ENCODE results near the gene PDE7B.

Gene PDE7B

GRCh38 chr6:136024711-136025110 is 173.2 kb downstream of the PDE7B start:
- no peak for DNase-seq (ENCODE audit: low read depth, low spot score)

DNA sequence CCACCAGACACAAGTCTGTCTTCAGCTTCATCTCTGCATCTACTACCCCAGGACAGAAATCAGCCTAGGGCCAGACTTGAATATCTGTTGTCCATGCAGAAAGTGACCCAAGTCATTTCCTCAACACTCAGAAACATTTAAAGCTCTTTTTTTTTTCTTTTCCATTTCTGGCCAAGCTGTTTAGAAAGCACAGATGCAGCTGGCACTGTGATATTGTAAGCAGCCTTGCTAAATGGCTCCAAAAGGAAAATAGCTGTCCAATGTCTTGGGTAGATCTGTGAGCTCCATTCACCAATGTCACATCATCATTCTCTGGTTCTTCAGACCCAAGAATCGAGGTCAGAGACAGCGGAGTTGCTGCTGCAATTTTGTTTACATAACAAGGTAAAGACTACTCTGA is 174.2 kb downstream of the PDE7B start:
- DNase-seq (ENCODE audit: low read depth, low spot score), result no peak

- DNase-seq (ENCODE audit: low read depth, low spot score), result no peak
Observed at GRCh38 chr6:136030131-136030530, 178.6 kb downstream of the PDE7B start.

GRCh38 chr6:136031982-136032381 is 180.5 kb downstream of the PDE7B start:
- no peak for DNase-seq (ENCODE audit: low read depth, low spot score)

DNA sequence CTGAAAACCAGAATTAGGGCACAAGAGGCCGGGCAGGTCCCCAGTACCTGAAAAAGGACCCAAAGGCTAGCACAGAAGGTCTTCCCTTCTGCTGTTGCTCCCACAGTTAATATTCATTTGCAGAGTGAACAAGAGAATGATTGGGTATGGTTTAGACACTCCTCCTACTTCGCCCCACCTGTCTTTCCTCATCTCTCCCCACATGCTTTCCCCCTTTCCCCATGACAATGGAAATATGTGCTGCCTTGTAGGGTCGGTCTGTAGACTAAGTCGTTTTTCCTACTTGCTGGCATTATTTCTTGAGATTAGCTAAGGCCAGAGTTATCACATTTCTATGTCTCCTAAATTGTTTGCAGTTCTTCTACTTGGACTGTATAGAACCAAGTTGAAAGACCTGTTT is 181.9 kb downstream of the PDE7B start:
- no peak for DNase-seq (ENCODE audit: low read depth, low spot score)

GRCh38 chr6:136034422-136034821 is 182.9 kb downstream of the PDE7B start:
- DNase-seq (ENCODE audit: low read depth, low spot score), result no peak

- DNase-seq (ENCODE audit: low read depth, low spot score), result no peak
Observed at GRCh38 chr6:136035378-136036070, 184.0 kb downstream of the PDE7B start.

DNA sequence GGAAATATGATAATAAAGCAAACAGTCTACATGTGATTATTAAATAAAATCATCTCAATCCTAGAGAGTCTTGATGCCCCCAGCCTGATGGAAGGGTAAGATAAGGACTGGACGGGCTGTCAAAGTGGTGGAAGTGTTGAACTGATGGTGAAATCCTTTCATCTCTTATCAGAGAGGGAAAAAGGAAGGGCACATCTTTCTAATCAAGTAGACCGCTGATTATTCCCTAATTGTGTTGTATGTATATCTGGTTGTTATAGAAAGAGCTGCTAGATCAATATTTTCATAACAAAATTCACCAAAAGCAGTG is 184.5 kb downstream of the PDE7B start:
- no peak for DNase-seq (ENCODE audit: low read depth, low spot score)

DNA sequence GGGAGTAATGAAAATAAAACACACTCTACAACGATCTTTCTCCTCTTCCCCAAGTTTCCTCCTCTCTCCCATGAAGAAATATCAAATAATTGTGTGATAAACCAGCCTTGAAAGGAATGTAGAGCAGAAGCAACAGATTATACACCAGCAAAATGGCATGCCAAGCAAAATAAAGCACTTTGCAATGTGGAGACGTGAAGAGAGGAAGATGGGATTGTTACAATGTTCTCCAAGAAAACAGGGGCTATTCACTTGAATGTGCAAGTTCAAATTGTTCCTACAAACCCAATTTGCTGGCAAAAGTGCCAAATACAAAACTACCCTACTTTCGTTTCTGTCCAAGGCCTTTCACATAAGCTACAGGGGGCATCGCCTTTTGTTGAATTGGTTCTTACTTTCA is 185.1 kb downstream of the PDE7B start:
- DNase-seq (ENCODE audit: low read depth, low spot score), result no peak

- no peak for DNase-seq (ENCODE audit: low read depth, low spot score)
Observed at GRCh38 chr6:136037242-136037875, 185.9 kb downstream of the PDE7B start.

GRCh38 chr6:136037876-136038460 is 186.5 kb downstream of the PDE7B start:
- DNase-seq (ENCODE audit: low read depth, low spot score), result no peak

DNA sequence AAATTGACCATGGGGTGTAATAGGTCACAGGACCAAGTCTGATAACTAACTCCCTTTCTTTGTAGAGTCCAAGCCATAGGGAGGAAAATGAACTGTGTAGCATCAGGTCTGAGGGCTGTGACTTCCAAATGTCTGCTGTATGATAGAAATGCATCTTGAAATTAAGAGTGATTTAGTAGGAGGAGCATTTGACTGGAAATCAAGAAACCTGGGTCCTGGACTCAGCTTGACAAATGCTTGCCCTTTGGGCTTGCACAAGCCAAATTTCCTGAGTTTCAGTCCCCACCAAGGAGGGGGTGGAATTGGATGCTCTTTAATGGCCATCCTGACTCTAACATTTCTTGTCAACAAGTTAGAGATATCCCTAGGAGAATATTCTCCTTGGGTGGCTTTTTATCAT is 187.0 kb downstream of the PDE7B start:
- no peak for DNase-seq (ENCODE audit: low read depth, low spot score)

DNA sequence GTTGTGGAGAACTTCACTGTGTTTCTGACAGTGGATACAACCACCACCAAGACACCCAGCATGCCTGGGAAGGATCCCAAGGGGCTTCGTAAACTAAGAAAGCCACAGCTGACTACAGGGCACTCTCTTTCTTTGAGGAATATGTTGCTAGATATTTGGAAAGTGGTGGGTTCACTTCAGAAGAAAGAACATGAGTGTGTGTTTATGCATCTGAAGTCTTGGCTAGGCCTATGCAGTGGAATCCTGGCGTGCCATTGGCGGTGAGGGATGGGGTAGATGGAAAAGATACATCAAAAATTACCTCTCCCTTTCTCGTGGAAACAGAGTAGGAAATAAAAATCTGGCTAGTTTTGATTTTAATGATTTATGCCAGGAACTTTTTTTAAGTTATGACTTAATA is 187.7 kb downstream of the PDE7B start:
- no peak for DNase-seq (ENCODE audit: low read depth, low spot score)

DNA sequence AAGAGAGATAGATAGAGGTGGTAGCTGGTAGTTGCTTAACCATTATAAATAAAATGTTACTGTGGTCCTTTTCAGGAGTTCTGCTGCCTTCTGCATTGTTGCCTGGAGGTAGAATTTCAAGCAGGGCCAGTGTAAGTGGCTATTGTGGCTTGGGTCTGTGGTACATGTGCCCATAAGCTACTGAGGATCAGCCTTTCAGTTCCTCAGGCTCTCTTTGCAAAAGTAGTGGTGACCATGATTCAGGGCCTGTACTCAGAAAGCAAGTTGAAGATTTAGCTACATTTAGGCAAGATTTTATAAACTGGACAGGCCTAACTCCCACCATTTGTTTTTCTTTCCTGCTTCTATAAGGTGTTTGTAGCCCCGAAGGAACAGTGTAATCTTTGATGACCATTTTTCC is 199.0 kb downstream of the PDE7B start:
- no peak for DNase-seq (ENCODE audit: low read depth, low spot score)

GRCh38 chr6:136051140-136051775 is 199.8 kb downstream of the PDE7B start:
- DNase-seq (ENCODE audit: low read depth, low spot score), result no peak

- DNase-seq (ENCODE audit: low read depth, low spot score), result no peak
Observed at GRCh38 chr6:136052031-136052430, 200.5 kb downstream of the PDE7B start.

- no peak for DNase-seq (ENCODE audit: low read depth, low spot score)
Observed at GRCh38 chr6:136058852-136059251, 207.4 kb downstream of the PDE7B start.

DNA sequence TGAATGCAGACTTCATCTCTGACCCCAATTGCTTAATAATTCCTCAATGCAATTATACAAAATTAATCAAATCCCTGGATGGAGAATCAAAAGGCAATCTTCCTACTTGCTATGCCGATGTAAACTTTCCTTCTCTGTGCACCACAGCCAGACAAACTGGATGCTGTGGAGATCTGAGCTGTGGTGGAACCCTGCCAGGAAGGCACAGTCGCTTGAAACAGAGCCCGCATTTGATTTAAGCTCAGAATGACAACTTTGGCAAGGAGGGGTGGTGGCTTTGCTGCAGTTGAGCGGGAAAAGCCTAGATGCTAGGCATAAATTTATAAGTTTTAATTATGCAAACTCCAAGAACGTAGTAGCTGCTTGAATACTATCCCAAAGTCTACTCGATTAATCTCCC is 207.8 kb downstream of the PDE7B start:
- no peak for DNase-seq (ENCODE audit: low read depth, low spot score)

- no peak for DNase-seq (ENCODE audit: low read depth, low spot score)
Observed at GRCh38 chr6:136060052-136060451, 208.6 kb downstream of the PDE7B start.

- no peak for DNase-seq (ENCODE audit: low read depth, low spot score)
Observed at GRCh38 chr6:136060759-136061158, 209.3 kb downstream of the PDE7B start.

DNA sequence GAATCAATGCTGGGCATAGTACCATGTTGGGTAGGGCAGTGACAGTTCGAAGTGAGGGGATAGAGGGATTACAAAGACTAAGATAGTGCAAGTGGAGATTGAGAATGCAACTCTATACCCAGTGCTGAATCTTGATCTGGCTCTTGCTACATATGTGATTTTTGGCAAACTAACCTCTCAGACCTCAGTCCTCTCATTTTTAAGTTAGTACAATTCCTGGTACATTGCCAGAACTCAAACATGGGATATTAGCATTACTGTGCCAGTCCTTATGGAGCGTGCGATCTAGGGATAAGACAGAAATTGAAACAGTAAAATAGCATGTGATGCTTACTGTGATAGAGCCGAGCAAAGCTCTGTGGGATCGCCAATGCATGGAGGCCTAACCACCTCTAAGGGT is 210.2 kb downstream of the PDE7B start:
- no peak for DNase-seq (ENCODE audit: low read depth, low spot score)

DNA sequence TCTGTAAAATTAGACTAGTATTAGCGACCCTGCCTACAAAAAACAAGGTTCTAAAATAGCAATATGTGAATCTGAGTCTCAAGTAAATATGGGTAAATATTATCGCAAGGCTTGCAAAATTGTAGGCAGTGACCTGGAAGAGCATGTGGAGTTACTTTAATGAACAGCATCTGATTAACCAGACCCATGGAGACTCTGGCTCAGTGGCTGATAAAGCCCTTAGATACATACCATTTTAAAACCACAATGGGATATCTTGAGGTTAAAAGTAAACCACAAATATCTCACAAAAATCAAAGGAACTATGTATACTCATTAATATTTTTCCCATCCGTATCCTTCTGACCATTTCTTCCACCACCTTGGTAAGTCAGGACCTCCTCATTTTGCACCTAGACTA is 211.6 kb downstream of the PDE7B start:
- no peak for DNase-seq (ENCODE audit: low read depth, low spot score)

DNA sequence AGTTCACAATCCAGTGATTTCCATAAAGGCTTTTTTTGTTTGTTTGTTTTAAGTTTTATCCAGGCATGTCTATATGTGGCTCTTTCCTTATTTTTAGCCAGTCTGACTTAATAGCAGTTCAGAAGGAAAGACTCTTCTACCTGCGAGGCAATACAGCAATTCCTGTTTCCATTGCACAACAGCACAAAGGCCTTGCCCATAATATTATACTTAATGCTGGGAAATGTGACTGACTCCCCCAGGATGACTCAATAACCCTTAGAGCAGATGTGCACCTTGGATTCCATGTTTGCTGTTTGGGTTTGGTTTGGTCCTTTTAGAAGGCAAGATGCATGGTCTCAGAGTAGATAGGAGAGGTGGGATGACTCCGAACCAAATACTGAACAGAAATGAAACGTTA is 214.5 kb downstream of the PDE7B start:
- DNase-seq (ENCODE audit: low read depth, low spot score), result no peak
